GM12875 (cell line): ENCODE measurements around the gene EID3.

Source experiments
- H3K4me3 ChIP-seq: one replicate; pipeline ENCODE4 v1.5.1; 2011; ENCODE audit warnings: low read depth, low read length, control low read depth
- CTCF ChIP-seq: IDR thresholded peaks from 2 replicates; pipeline ENCODE4 v1.5.1; 2011; ENCODE audit warnings: low read depth, mild to moderate bottlenecking, control low read depth, inconsistent platforms, low read length, moderate library complexity, borderline replicate concordance; ENCODE audit not compliant: insufficient read depth

The EID3 gene

GRCh38 chr12:104339663-104340062, 36.1 kb downstream of the EID3 start:
- no peak overlapping the region for H3K4me3 ChIP-seq
- no peak for TF ChIP-seq CTCF

- TF ChIP-seq CTCF: no peak
- H3K4me3 ChIP-seq: no peak overlapping the region
Observed at GRCh38 chr12:104340177-104340576, 36.6 kb downstream of the EID3 start.

- no peak for TF ChIP-seq CTCF
- H3K4me3 ChIP-seq: no peak overlapping the region
Observed at GRCh38 chr12:104340925-104341611, 37.5 kb downstream of the EID3 start.

GRCh38 chr12:104342147-104342546, 38.6 kb downstream of the EID3 start:
- no peak for TF ChIP-seq CTCF
- no peak overlapping the region for H3K4me3 ChIP-seq

GRCh38 chr12:104342635-104343249, 39.2 kb downstream of the EID3 start:
- TF ChIP-seq CTCF: no peak
- no peak overlapping the region for H3K4me3 ChIP-seq

- H3K4me3 ChIP-seq: no peak overlapping the region
- TF ChIP-seq CTCF: no peak
Observed at GRCh38 chr12:104344682-104345081, 41.1 kb downstream of the EID3 start.
